ENCODE measurements around the gene PDZD2.

Gene PDZD2

GRCh38 chr5:32159328-32160072 lies 520.6 kb downstream of the PDZD2 start:
- Histone ChIP-seq H3K27me3 (ENCODE audit: insufficient read depth, poor library complexity, severe bottlenecking) (no peaks in the 10 kb centered on the region), H3K9me3 (ENCODE audit: severe bottlenecking) (no peaks in the 10 kb centered on the region), H3K4me3 (ENCODE audit: severe bottlenecking) (no peak overlapping the region), H3K4me1 (ENCODE audit: insufficient read depth, poor library complexity, severe bottlenecking) (peaks cover 2% of the 10 kb centered on the region), H3K36me3 (ENCODE audit: low read depth) (peaks cover 31% of the 10 kb centered on the region), H3K27ac (ENCODE audit: poor library complexity, severe bottlenecking) (no peak overlapping the region)
- DNase-seq (ENCODE audit: low spot score) (no peak), ATAC-seq (ENCODE audit: low read depth) (no peak)
- TF ChIP-seq CTCF (IDR thresholded peaks at IDR 0.05; ENCODE audit: poor library complexity, severe bottlenecking): no peak

GRCh38 chr5:32160228-32160627 lies 521.3 kb downstream of the PDZD2 start:
- H3K4me1 ChIP-seq (ENCODE audit: insufficient read depth, poor library complexity, severe bottlenecking): no peaks in the 10 kb centered on the region
- no peak overlapping the region for H3K27ac ChIP-seq (ENCODE audit: poor library complexity, severe bottlenecking)
- H3K9me3 ChIP-seq (ENCODE audit: severe bottlenecking): no peaks in the 10 kb centered on the region
- TF ChIP-seq CTCF (IDR thresholded peaks at IDR 0.05; ENCODE audit: poor library complexity, severe bottlenecking): no peak
- no peaks in the 10 kb centered on the region for H3K27me3 ChIP-seq (ENCODE audit: insufficient read depth, poor library complexity, severe bottlenecking)
- DNase-seq (ENCODE audit: low spot score) (no peak), ATAC-seq (ENCODE audit: low read depth) (no peak)
- H3K36me3 ChIP-seq (ENCODE audit: low read depth): peaks cover 33% of the 10 kb centered on the region
- H3K4me3 ChIP-seq (ENCODE audit: severe bottlenecking): no peak overlapping the region

All from RWPE2 (cell line).